GM19240 (cell line): Measurements from ENCODE around the gene POU2AF2.
"Not testable (repeated sequence)": the region's sequence is repeated elsewhere in the genome, so short reads cannot be mapped to it uniquely, and the experiment has no call there.

Experiments used
- DNase-seq: peaks from one replicate; pipeline ENCODE4 v3.0.0; 2011; ENCODE audit warnings: low spot score; ENCODE audit not compliant: insufficient read length

Gene POU2AF2

DNA sequence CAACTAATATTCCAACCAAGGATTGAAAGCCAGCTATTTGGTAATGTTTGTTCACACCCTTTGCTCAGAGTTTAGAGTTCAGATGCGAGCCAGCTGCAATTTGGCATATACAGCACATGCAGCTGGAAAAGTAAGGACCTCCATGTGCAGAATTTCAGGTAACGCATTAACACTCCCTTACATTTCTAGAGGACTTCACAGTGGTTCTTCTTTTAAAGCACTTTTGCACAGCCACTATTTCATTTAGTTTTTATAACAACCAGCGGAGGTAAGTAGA, 56.3 kb downstream of the POU2AF2 start:
- no peak for DNase-seq

- DNase-seq = no peak
Observed at GRCh38 chr11:111302298-111302697, 56.8 kb downstream of the POU2AF2 start.

GRCh38 chr11:111303461-111303860, 57.9 kb downstream of the POU2AF2 start:
- DNase-seq = no peak

DNA sequence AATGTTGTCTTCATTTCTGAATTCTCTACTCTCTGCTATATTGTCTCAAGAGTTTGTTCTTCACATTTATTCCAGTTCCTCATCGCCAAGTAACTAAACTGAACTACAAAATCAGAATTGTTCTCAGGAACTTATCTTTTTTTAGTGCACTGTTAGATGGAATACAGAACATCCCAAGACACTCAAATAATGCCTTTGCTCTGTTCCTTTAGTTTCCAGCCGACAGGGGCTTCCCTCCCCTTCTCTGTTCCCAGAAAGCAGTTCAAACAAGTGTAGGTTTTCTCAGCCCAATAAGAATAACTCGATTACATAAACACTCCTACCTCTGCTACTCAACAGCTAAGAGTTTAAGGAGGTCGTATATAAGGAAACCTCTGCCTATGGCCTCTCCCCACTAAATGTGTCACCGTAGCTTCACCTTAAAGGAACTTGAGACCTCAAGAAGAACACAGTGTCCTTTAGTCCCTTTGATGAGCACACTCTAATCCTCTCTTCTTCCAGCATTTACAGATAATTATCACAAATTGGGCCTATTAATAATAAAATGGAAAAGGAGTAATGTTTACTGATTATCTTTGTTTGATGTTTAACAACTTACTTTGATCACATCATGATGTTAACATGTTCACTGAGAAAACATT, 59.8 kb downstream of the POU2AF2 start:
- DNase-seq = no peak

GRCh38 chr11:111305876-111306275, 60.4 kb downstream of the POU2AF2 start:
- DNase-seq = no peak

DNA sequence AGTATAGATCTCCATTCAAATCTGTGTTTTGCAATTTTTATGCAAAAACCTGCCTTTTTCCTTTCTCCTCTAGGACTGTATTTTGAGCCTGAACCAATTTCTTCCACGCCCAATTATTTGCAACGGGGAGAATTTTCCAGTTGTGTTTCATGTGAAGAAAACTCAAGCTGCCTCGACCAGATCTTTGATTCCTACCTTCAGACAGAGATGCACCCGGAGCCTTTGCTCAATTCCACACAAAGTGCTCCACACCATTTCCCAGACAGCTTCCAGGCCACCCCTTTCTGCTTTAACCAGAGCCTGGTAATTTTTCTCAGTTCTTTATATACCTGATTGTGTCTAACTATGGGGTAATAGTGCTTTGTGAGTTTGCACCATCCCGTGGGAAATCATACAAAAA, 60.8 kb downstream of the POU2AF2 start:
- no peak for DNase-seq

GRCh38 chr11:111307472-111308108, 62.1 kb downstream of the POU2AF2 start:
- DNase-seq = no peak

- no peak for DNase-seq
Observed at GRCh38 chr11:111308140-111308539, 62.6 kb downstream of the POU2AF2 start.

DNA sequence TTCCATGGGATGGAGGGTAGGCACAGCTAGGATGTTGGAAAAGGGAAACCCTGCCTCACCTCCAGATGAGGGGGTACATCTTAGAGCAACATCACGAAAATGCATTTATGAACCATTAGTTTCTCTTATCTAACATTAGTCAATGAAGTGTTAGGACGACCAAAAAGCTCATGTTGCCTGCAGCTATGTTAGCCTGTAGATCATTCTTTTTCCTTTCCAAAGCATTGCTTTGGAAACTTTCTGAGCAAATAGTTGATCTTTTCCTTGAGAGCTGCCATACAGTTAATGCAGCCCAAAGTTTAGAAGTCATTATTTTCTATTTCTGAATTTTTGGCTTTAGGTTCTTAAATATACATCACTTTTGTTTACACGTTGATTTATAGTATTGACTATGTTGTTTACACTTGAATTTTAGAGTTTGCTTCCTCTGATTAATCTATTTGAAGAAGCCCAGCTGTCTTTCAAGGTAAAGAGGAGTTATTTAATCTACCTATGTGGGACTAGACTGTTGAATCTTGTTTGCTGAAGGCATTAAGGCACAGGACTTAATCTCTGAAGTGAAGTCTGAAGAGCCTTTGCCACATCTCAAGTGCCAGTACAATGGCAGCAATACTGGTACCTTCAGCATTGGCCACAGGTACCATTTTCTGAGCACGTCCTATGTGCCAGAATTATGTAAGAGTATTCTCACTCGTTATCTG, 63.8 kb downstream of the POU2AF2 start:
- DNase-seq = no peak

- no peak for DNase-seq
Observed at GRCh38 chr11:111310088-111310487, 64.6 kb downstream of the POU2AF2 start.

DNA sequence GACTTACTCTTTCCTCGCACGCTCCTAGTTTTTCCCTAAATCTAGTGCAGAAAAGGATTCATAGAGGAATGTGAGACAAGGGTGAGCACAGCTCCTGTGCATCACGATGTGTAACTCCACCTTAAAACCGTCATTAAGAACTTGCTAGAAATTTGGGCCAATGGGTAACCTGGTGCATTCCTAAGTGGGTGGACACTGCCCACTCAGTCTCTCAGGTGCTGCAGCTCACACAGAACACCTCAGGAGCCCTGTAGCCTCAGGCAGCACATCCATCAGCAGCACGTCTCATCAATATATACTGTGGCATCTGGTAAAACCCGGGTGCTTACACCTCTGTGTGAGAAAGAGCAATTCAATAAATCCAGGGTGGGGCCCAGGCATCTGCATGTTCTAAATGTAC, 65.2 kb downstream of the POU2AF2 start:
- DNase-seq = no peak

DNA sequence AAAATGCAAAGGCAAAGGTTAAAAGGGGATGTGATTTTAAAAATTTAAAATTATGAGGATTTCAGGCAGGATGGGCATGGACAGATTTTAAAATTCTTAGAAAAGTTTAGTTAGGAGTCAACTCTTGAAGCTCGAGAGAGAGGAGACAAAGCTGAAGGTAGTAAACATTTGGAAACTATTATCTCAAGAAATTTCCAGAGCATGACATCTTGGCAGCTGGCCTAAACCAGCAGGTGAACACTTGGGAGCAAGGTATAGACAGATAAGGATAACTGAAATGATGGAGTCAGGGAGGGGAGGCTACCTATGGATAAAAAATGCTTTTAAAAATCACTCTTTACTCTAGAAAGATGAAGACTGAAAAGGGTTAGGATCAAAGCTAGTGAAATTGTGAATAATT, 66.6 kb downstream of the POU2AF2 start:
- DNase-seq = no peak

GRCh38 chr11:111319296-111319695, 73.8 kb downstream of the POU2AF2 start:
- DNase-seq = no peak

DNA sequence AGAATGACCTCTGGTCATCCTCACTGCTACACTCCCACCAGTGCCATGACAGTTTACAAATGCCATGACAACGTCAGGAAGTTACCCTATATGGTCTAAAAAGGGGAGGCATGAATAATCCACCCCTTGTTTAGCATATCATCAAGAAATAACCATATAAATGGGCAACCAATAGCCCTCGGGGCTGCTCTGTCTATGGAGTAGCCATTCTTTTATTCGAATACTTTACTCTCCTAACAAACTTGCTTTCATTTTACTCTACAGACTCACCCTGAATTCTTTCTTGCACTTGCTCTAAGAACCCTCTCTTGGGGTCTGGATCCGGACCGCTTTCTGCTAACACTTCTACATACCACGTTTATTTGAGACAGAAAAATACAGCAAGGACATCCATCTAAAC, 74.7 kb downstream of the POU2AF2 start:
- DNase-seq = not testable (repeated sequence)

GRCh38 chr11:111320728-111321568, 75.4 kb downstream of the POU2AF2 start:
- no peak for DNase-seq

GRCh38 chr11:111322534-111322933, 77.0 kb downstream of the POU2AF2 start:
- DNase-seq = no peak

GRCh38 chr11:111324277-111324720, 78.8 kb downstream of the POU2AF2 start:
- DNase-seq = no peak

DNA sequence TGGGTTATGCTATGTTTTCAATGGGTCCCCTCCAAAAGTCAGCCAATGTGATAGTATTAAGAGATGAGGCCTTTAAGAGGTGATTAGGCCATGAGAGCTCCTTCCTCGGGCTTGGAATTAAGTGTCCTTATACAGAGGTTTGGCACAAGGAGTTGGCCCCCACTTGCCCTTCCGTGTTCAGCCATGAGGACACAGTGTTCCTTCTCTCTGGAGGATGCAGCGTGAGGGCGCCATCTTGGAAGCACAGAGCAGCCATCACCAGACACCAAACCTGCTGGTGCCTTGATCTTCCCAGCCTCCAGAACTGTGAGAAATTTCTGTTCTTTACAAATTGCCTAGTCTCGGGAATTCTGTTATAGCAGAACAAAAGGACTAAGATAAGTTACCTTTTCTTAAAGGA, 79.7 kb downstream of the POU2AF2 start:
- DNase-seq = no peak

DNA sequence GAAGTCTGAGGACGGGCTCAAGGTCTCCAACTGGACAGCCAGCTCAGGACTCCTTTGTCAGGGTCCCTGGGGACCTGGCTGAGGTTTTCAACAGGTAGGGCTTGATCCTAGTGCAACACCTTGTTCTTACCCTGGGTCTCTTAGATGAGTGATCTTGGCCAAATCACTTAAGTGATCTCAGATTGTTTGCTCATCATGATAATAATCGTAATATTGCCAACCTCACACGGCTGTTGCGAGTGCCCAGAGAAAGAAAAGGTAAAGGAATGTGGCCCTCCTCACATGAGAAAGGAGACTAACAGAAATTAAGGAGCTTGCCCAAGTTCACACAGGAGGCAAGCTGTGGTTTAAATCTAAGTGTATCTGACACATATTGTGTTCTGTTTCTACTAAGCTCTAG, 81.3 kb downstream of the POU2AF2 start:
- DNase-seq = no peak

GRCh38 chr11:111327908-111328624, 82.5 kb downstream of the POU2AF2 start:
- no peak for DNase-seq
